Subcutaneous abdominal adipose tissue (tissue), 5 donors: ENCODE results near the gene FRA10AC1.

Experiments
- H3K27ac ChIP-seq: one replicate; pipeline ENCODE4 v1.7.0; 2013; ENCODE audit warnings: low read depth, mild to moderate bottlenecking, inconsistent platforms, low read length, moderate library complexity
- H3K27me3 ChIP-seq, 5 donors: one replicate each; pipeline ENCODE4 v1.7.0; 2013; ENCODE audit warnings: low read length in 5 of 5, inconsistent platforms in 1 of 5; ENCODE audit not compliant: control insufficient read depth in 5 of 5, insufficient read depth in 4 of 5
- H3K36me3 ChIP-seq, 5 donors: one replicate each; pipeline ENCODE4 v1.7.0; 2013; ENCODE audit warnings: low read length in 5 of 5; ENCODE audit not compliant: control insufficient read depth in 5 of 5, insufficient read depth in 5 of 5
- H3K4me1 ChIP-seq, 5 donors: one replicate each; pipeline ENCODE4 v1.7.0; 2013; ENCODE audit warnings: low read length in 5 of 5, mild to moderate bottlenecking in 3 of 5, moderate library complexity in 1 of 5; ENCODE audit not compliant: control insufficient read depth in 5 of 5, insufficient read depth in 5 of 5
- H3K4me3 ChIP-seq, 5 donors: one replicate each; pipeline ENCODE4 v1.7.0; 2013; ENCODE audit warnings: low read length in 5 of 5, low read depth in 1 of 5
- H3K9ac ChIP-seq, 5 donors: one replicate each; pipeline ENCODE4 v1.7.0; 2013; ENCODE audit warnings: low read length in 5 of 5, mild to moderate bottlenecking in 4 of 5, moderate library complexity in 3 of 5
- H3K9me3 ChIP-seq, 5 donors: one replicate each; pipeline ENCODE4 v1.7.0; 2013; ENCODE audit warnings: low read length in 5 of 5; ENCODE audit not compliant: control insufficient read depth in 5 of 5
- donor health status: healthy.
- donor health status: healthy.
- donor health status: healthy.
- donor health status: healthy.
- donor health status: healthy.

The FRA10AC1 gene

DNA sequence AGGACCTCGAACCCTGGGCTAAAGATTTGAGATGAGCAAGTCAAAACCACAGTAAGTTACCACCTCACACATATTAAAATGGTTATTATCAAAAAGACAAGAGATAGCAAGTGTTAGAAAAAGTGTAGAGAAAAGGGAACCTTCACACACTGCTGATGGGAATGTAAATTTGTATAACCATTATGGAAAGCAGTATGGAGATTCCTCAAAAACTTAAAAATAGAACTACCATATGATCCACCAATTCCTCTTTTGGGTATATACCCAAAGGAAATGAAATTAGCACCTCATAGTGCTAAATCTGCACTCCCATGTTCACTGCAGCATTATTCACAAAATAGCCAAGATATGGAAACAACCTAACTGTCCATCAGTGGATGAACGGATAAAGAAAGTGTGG, 20.8 kb upstream of the FRA10AC1 start:
- H3K9me3 ChIP-seq: no peaks in the 10 kb centered on the region
- H3K36me3 ChIP-seq: no peaks in the 10 kb centered on the region
- peaks cover 2 to 6% (median 3%) of the 10 kb centered on the region in 5 donors for H3K27me3 ChIP-seq

DNA sequence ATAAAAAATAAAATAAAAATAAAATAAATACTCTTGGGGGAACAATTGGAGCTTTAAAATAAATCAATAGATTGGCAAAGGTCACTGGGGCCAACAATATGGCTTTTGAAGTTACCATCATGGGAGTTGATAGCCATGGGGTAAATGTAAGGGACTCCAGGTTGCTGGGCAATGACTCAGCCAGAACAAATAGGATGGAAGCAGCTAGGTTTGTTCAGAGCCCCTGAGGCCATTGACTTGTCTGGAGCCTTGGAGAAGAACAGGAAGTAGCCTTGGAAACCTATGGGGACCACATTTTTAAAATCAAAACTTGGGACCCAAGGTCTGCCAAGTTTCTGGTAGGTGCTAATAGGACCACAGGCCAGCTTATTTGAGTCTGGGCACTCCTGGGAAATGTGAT, 20.2 kb upstream of the FRA10AC1 start:
- no peak overlapping the region for H3K27ac ChIP-seq
- no peak overlapping the region for H3K9ac ChIP-seq
- H3K4me1 ChIP-seq: no peaks in the 10 kb centered on the region
- no peaks in the 10 kb centered on the region for H3K9me3 ChIP-seq
- peaks cover 2 to 6% (median 3%) of the 10 kb centered on the region in 5 donors for H3K27me3 ChIP-seq
- no peaks in the 10 kb centered on the region for H3K36me3 ChIP-seq
- no peak overlapping the region for H3K4me3 ChIP-seq

More for the DNA sequence above, 20.8 kb upstream of the FRA10AC1 start:
- H3K27ac ChIP-seq: no peak overlapping the region
- H3K4me3 ChIP-seq: no peak overlapping the region
- H3K4me1 ChIP-seq: no peaks in the 10 kb centered on the region
- no peak overlapping the region for H3K9ac ChIP-seq

DNA sequence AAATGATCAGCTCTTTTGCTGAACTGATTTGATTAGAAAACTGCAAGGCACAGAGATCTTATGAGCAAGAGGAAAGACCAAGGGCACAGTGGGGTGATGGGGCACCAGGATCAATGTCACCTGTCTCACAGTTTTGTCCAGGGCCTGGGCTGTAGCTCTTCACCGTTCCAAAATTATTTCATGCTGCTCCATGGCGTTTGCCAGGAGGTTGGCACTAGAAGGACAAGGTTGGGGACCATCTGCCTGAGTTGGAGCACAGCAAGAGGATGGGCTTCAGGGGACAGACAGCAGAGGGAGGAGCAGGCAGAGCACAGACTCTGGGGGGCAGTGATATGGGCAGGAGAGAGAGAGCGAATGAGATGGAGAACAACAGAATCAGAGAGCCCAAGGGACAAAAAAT, 17.5 kb upstream of the FRA10AC1 start:
- H3K9me3 ChIP-seq: no peaks in the 10 kb centered on the region
- H3K27me3 ChIP-seq: peaks cover 0 to 6% (median 0%) of the 10 kb centered on the region in 5 donors
- no peaks in the 10 kb centered on the region for H3K36me3 ChIP-seq
- no peak overlapping the region for H3K27ac ChIP-seq
- no peaks in the 10 kb centered on the region for H3K4me1 ChIP-seq
- H3K9ac ChIP-seq: no peak overlapping the region
- no peak overlapping the region for H3K4me3 ChIP-seq

DNA sequence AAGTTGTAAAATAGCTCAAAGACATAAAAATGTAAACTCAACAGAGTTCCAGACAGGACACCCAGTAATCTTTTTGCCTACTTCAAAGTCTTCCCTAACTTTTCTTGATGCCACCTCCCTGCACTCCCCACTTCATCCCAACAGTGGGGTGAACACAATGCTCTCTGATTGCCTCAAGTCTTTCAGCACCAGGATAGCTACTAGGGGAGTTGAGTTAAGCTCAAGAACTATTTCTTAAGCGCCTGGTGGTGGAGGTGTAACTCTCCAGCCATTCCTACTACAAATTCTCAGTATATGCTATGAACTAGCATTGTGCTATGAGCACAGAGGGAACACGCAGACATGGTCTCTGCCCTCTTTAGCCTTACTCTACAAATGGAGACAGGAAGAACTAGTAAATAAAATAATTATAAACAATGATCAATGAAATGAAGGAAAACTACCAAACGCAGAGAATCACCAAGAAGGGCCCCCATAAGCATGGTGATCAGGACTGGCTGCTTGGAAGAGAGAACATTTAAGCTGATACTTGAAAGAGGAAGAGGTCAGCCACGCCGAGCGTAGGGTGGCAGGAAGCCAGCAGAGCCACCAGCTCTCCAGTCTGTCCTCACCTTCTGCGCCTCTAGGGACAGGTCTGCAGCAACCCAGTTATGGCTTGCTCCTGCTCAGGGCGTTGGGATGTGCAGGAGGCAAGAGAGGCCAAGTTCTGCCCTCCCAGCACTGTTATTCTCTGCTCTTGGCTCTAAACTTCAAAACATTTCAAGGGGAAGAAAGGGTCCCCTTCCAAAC, 16.7 kb upstream of the FRA10AC1 start:
- no peaks in the 10 kb centered on the region for H3K36me3 ChIP-seq
- no peak overlapping the region for H3K9ac ChIP-seq
- H3K4me1 ChIP-seq: no peaks in the 10 kb centered on the region
- no peak overlapping the region for H3K27ac ChIP-seq
- no peak overlapping the region for H3K4me3 ChIP-seq
- peaks cover 0 to 6% (median 0%) of the 10 kb centered on the region in 5 donors for H3K27me3 ChIP-seq
- H3K9me3 ChIP-seq: no peaks in the 10 kb centered on the region

DNA sequence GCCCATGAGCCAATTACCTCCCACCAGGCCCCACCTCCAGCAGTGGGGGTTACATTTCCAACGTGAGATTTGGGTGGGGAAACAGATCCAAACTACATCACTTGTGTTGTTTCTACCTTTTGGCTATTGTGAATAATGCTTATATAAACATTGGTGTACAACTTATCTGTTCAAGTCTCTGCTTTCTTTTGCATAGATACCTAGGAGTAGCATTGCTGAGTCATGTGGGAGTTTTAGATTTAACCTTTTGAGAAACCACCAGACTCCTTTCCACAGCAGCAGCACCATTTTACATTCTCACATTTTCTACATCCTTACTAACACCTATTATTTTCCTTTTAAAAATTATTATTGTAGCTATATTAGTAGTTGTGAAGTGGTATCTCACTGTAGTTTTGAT, 14.4 kb upstream of the FRA10AC1 start:
- H3K9me3 ChIP-seq: no peaks in the 10 kb centered on the region
- H3K9ac ChIP-seq: no peak overlapping the region
- no peaks in the 10 kb centered on the region for H3K36me3 ChIP-seq
- peaks cover 0 to 6% (median 0%) of the 10 kb centered on the region in 5 donors for H3K27me3 ChIP-seq
- no peaks in the 10 kb centered on the region for H3K4me1 ChIP-seq
- H3K4me3 ChIP-seq: no peak overlapping the region
- H3K27ac ChIP-seq: no peak overlapping the region

DNA sequence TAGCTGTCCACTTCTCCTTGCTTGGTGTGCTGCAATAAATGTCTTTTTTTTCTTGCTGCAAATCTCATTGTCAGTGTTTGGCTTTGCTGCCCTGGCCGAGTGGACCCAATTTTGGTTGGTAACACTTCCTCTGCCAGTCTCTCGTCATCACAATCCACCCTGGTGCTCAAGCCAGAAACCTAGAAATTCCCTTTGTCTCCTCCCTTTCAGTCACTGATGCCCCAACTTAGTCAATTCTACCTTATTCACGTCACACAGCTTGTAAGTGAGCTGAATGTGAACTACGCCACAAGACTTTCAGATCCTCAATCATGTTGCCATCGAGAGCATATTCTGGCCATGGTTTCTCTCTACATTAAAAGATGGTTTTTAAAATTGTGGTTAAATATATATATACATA, 13.0 kb upstream of the FRA10AC1 start:
- H3K9me3 ChIP-seq: no peaks in the 10 kb centered on the region

DNA sequence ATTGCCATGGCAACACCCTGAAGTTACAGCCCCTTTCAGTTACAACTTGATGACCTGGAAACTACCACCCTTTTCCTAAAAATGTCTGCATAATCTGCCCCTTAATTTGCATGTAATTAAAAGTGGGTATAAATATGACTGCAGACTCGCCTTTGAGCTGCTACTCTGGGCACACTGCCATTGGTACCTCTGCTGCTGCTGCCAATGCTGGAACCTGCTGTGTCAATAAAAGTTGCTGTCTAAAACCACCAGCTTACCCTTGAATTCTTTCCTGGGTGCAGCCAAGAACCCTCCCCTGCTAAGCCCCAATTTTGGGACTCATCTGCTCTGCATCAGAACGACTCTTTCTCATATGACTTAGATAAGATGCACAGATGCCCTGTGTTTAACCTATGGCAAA, 10.2 kb upstream of the FRA10AC1 start:
- Histone ChIP-seq H3K9me3 (no peaks in the 10 kb centered on the region), H3K27ac (no peak overlapping the region), H3K9ac (no peak overlapping the region), H3K4me1 (no peaks in the 10 kb centered on the region), H3K36me3 (no peaks in the 10 kb centered on the region), H3K4me3 (no peak overlapping the region), H3K27me3 (no peaks in the 10 kb centered on the region)

More for the DNA sequence above, 13.0 kb upstream of the FRA10AC1 start:
- Histone ChIP-seq H3K36me3 (no peaks in the 10 kb centered on the region), H3K27me3 (peaks cover 0 to 6% (median 0%) of the 10 kb centered on the region in 5 donors), H3K4me1 (no peaks in the 10 kb centered on the region), H3K27ac (no peak overlapping the region), H3K4me3 (no peak overlapping the region), H3K9ac (no peak overlapping the region)

DNA sequence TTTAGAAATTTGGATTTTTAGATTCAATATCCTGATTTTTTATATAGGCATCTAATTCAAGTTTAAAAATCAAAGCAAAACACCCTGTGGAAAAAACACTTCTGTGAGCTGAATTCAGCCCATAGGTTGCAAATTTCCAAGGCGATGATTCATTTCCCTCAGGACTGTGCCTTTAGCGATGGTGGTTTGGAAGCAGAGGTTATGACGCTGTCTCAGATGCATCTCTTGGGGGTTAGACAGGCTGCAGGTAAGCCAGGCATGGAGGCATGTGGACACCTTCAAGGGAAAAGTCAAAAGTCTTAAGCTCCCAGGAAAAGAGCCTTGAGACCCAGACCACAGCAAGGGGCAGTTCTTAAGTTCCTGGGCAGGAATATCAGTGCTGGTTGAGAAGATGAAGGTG, 9.5 kb upstream of the FRA10AC1 start:
- Histone ChIP-seq H3K9me3 (no peaks in the 10 kb centered on the region), H3K36me3 (no peaks in the 10 kb centered on the region), H3K27ac (no peak overlapping the region), H3K9ac (no peak overlapping the region), H3K27me3 (no peaks in the 10 kb centered on the region), H3K4me1 (no peaks in the 10 kb centered on the region), H3K4me3 (no peak overlapping the region)

DNA sequence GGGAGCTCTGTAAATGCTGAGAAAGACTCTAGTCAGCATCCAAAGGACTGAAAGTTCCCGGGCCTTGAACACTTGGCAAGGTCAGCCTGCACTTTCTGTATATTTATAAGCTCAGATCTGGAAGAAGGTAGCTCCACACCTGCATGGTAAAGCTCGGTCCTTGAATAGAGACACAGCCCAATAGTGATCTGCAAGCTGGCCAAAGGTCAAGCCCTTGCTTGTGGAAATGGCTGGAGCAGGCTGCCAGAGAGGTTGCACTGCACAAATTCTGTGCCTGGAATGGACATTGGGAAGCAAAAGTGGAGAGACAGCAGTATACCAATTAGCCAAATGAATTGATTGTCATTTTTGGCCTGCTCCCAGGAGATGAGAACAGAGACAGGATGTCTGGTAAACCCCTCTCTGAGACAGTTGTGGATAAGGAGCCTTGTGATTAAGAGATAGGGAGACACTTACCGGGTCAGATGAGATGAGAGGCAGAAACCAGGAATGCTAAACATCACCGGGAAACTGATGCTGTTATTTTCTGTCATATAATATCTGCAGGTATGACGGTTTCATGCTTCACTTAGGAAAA, 8.0 kb upstream of the FRA10AC1 start:
- Histone ChIP-seq H3K9ac (no peak overlapping the region), H3K4me3 (no peak overlapping the region), H3K9me3 (no peaks in the 10 kb centered on the region), H3K27me3 (no peaks in the 10 kb centered on the region), H3K36me3 (no peaks in the 10 kb centered on the region), H3K4me1 (no peaks in the 10 kb centered on the region), H3K27ac (no peak overlapping the region)

DNA sequence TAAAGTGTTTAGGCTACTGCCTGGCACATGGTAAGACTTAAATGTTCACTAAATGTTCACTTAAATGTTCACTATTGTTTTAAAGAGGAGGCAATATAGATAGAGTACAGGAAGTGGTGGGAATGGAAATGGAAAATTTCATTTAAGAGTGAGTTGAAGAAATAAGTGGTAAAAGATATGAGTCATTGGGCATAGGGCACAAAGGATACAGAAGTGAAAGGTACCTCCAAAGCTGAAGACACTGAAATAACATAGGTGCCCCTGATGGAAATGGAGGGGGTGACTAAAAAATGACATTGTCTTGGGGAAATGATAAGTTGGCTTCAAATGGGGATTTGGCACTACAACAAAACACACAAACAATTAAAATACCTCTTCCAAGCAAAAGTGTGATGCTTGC, 5.2 kb upstream of the FRA10AC1 start:
- no peak overlapping the region for H3K27ac ChIP-seq
- no peaks in the 10 kb centered on the region for H3K27me3 ChIP-seq
- no peaks in the 10 kb centered on the region for H3K36me3 ChIP-seq
- H3K4me3 ChIP-seq: no peak overlapping the region
- no peak overlapping the region for H3K9ac ChIP-seq
- H3K4me1 ChIP-seq: peaks cover 2 to 8% (median 8%) of the 10 kb centered on the region in 5 donors
- H3K9me3 ChIP-seq: no peaks in the 10 kb centered on the region
